ENCODE data around the gene SIGLEC9. TPM values are rescaled to one million over a fixed set of nuclear protein-coding genes. Genes with fewer than 3 reads are reported as not detected.

Gene SIGLEC9
- total RNA-seq, 1 experiment from 2014 or later, result not detected

- Histone ChIP-seq H3K27ac (ENCODE audit: low read depth, low read length) (no peak overlapping the region), H3K36me3 (ENCODE audit: control insufficient read depth in 1 of 2, insufficient read depth in 2 of 2, low read length in 2 of 2) (no peaks in the 10 kb centered on the region), H2AFZ (ENCODE audit: low read depth, low read length, poor library complexity, severe bottlenecking) (no peak overlapping the region), H3K9ac (ENCODE audit: low read length) (no peak overlapping the region), H3K9me3 (ENCODE audit: control insufficient read depth in 1 of 2, insufficient read depth in 1 of 2, low read depth in 1 of 2, low read length in 2 of 2) (no peaks in the 10 kb centered on the region), H3K4me1 (ENCODE audit: control insufficient read depth in 1 of 2, insufficient read depth in 2 of 2, low read length in 2 of 2) (no peaks in the 10 kb centered on the region), H3K9me2 (ENCODE audit: insufficient read depth) (no peaks in the 10 kb centered on the region), H3K27me3 (ENCODE audit: insufficient read depth, low read length) (no peaks in the 10 kb centered on the region), H3K4me3 (replicated peaks in 1 of 2; ENCODE audit: low read depth in 1 of 2, low read length in 2 of 2) (no peak overlapping the region), H3K79me2 (ENCODE audit: insufficient read depth, low read length) (no peaks in the 10 kb centered on the region), H4K20me1 (ENCODE audit: insufficient read depth) (no peaks in the 10 kb centered on the region), H3K4me2 (ENCODE audit: low read length) (no peak overlapping the region)
- DNase-seq (ENCODE audit: low read depth, low spot score) (no peak), ATAC-seq (no peak)
- ChIA-PET POLR2A (no interaction called here), RAD21 (ENCODE audit: low non-redundant PET in 1 of 2, low total read pairs in 2 of 2, uncharacterized antibody in 2 of 2, unreplicated experiment in 2 of 2) (no interaction called here), CTCF (no interaction called here)
- no TSS peak for BruUV-seq (replicated peaks)
- intact Hi-C loops (cut with micrococcal nuclease), result no loop called here
- TF ChIP-seq POLR2AphosphoS5 (IDR thresholded peaks at IDR 0.05; ENCODE audit: low read depth, low read length) (no peak), TCF7L2 (IDR thresholded peaks at IDR 0.05; ENCODE audit: borderline replicate concordance, extremely low read depth, insufficient read depth, insufficient read length) (no peak), ZBTB33 (IDR thresholded peaks at IDR 0.05; ENCODE audit: extremely low read depth, insufficient replicate concordance, low read length) (no peak), FOSL1 (IDR thresholded peaks at IDR 0.05; ENCODE audit: low read depth) (no peak)
- TF ChIP-seq, protein P1, sequence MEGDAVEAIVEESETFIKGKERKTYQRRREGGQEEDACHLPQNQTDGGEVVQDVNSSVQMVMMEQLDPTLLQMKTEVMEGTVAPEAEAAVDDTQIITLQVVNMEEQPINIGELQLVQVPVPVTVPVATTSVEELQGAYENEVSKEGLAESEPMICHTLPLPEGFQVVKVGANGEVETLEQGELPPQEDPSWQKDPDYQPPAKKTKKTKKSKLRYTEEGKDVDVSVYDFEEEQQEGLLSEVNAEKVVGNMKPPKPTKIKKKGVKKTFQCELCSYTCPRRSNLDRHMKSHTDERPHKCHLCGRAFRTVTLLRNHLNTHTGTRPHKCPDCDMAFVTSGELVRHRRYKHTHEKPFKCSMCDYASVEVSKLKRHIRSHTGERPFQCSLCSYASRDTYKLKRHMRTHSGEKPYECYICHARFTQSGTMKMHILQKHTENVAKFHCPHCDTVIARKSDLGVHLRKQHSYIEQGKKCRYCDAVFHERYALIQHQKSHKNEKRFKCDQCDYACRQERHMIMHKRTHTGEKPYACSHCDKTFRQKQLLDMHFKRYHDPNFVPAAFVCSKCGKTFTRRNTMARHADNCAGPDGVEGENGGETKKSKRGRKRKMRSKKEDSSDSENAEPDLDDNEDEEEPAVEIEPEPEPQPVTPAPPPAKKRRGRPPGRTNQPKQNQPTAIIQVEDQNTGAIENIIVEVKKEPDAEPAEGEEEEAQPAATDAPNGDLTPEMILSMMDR (IDR thresholded peaks at IDR 0.05 in 2 of 3, conservative IDR thresholded peaks at IDR 0.05 in 1 of 3; ENCODE audit: borderline replicate concordance in 1 of 3, insufficient read depth in 1 of 3, low read depth in 2 of 3, low read length in 2 of 3), result no peak
- TF ChIP-seq, protein P2, sequence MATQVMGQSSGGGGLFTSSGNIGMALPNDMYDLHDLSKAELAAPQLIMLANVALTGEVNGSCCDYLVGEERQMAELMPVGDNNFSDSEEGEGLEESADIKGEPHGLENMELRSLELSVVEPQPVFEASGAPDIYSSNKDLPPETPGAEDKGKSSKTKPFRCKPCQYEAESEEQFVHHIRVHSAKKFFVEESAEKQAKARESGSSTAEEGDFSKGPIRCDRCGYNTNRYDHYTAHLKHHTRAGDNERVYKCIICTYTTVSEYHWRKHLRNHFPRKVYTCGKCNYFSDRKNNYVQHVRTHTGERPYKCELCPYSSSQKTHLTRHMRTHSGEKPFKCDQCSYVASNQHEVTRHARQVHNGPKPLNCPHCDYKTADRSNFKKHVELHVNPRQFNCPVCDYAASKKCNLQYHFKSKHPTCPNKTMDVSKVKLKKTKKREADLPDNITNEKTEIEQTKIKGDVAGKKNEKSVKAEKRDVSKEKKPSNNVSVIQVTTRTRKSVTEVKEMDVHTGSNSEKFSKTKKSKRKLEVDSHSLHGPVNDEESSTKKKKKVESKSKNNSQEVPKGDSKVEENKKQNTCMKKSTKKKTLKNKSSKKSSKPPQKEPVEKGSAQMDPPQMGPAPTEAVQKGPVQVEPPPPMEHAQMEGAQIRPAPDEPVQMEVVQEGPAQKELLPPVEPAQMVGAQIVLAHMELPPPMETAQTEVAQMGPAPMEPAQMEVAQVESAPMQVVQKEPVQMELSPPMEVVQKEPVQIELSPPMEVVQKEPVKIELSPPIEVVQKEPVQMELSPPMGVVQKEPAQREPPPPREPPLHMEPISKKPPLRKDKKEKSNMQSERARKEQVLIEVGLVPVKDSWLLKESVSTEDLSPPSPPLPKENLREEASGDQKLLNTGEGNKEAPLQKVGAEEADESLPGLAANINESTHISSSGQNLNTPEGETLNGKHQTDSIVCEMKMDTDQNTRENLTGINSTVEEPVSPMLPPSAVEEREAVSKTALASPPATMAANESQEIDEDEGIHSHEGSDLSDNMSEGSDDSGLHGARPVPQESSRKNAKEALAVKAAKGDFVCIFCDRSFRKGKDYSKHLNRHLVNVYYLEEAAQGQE (IDR thresholded peaks at IDR 0.05; ENCODE audit: low read depth), result no peak
Observed at GRCh38 chr19:51146751-51147150, 22.0 kb downstream of the SIGLEC9 start.

All from HCT116 (cell line).